GDM1 (cell line): Measurements from ENCODE around the gene CAPZA3.
"Not testable (repeated sequence)": the region's sequence is repeated elsewhere in the genome, so short reads cannot be mapped to it uniquely, and the experiment has no call there.

Source experiments
- DNase-seq: peaks from one replicate; lab custom pipeline; 2025; lab: John Stamatoyannopoulos, UW

Gene CAPZA3, protein sequence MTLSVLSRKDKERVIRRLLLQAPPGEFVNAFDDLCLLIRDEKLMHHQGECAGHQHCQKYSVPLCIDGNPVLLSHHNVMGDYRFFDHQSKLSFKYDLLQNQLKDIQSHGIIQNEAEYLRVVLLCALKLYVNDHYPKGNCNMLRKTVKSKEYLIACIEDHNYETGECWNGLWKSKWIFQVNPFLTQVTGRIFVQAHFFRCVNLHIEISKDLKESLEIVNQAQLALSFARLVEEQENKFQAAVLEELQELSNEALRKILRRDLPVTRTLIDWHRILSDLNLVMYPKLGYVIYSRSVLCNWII

DNA sequence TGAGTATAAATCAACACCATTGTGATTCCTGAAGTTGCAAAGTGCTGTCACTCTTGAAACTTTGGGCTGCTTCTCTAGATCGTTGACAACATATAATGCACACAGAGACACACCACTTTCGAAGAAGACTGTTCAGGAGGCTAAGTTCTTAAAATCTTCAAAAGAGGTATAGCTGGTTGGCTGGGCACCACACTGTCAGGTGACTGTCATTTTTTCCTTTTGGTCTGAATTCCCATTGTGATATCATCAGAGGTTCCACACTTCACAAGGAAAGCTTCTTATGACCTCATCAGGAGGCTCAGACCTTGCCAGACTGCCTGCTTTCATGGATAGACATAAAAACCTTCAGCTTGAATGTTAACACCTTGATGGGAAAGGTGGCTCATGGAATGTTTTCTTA is at the start of gene CAPZA3, which contains the start of gene PLCZ1:
CAPZA3 (plus strand) TSS at position 301 of the 400 bp plus-strand sequence. CDS start 150 bp downstream, outside the sequence.
PLCZ1 (minus strand) TSS at position 194 of the 400 bp plus-strand sequence. CDS start 641 bp downstream, outside the sequence.
- DNase-seq = no peak

DNA sequence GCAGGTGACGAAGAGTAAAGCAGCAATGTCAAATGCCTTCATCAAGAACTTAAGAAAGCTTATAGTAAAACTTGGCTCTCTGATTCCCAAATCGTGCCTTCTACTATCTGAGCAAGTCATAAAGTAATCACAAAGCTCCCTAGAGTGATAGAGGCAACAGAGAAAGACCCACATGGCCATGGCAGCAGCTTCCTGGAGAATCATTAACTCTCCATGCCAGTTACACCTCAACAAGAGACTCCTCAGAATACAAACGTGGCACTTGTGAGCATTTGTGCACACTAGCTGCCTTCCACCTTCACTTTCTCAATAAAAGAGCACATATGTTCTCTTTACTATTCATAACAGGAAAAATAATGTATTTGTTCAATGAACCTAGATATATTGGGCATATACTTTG is 48.1 kb upstream of the CAPZA3 start:
- no peak for DNase-seq

DNA sequence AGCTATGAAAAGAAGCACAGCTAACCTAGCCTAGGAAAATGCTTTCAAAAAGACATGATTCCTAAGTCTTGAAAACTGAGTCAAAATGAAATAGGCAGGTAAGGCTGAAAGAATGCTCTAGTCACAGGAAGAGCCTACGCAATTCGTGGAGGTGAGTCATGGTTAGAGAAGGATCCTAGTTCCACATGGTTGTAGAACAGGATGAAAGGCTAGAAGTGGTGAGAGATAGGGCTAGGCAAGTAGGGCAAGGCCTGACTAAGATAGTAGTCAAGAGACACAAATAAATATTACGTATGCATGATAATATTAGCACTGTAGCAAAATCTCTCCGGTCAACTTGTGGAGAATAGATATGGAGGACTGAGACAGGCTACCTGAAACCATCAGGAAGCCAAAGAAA is 47.3 kb upstream of the CAPZA3 start:
- no peak for DNase-seq

DNA sequence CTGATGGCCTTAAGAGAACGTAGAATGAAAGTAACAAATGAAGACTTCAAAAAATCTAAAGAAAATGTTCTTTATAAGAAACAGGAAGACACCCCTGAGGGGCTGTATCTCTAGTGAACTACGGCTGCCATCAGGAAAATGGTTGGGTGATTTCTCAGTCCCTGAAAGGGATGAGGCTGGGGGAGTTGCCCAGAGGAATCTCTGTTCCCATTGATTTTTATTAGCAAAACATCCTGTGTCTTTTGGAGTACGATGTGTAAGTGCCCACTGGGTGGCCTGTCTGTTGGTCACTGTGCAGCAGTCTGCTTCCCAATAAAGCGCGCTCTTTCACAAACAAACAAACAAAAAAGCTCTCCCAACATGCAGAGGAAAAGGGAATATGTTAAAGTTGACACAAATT is 43.9 kb upstream of the CAPZA3 start:
- DNase-seq = not testable (repeated sequence)

DNA sequence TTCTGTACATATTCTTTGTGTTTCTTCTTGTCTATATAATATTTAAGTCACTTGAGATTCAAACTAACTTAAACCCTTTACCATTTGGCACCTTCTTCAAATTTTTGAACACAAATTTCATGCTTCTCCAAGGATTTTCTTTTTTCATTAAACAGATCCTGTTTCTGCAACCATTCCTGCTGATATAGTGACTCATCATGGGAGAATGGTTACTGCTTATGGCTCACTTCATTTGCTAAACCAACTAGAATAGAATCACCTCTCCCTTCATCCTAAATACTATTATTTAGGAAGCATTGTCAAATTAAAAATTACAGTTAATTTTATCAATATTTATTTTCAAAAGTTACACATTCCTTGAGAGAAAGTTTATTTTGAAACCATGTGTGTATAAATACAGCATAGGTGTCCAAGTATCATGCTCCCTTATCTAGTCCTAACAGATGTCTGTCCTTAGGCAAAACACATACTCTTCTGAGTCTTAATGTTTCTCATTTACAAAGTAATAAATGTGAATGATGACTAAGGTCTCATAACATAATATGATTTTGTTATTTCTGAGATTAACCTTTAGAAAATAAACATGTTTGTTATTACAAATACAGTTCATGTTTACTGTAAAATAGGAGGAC is 40.8 kb upstream of the CAPZA3 start:
- DNase-seq = no peak

DNA sequence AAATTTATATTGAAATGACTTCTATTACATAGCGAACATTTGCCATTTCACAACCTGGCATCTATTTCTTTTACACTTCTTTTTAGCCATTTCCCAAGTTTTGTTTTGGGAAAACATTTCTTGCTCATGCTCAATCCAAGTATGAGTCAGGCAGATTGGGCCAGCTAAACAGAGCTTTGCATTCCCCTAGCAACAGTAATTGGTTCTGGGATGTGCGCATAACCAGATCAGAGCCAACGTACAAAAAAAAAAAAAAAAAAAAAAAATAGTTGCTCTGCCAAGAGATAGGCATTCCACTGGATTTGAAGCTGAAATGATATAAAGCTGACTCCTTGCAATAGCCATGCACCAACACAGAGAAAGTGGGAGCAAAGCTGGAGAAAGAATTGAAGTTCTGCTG is 37.6 kb upstream of the CAPZA3 start:
- no peak for DNase-seq

DNA sequence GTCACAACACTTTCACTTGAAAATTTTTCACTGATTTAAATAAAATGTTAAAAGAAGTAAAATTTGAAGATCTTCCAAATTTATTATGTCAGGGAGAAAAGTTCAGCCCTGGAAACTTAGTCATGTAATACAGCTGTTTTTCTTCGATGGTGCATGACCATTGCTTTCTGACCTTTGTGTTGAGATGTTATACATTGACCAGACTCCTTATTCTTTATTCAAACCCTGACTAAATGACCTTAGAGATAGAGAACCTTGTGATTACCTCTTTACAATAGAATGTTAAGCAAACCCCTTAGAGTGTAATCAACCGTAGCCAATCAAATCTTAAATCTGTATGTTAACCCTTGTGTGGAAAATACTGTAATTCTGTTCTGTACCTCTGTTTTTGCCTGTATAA is 34.6 kb upstream of the CAPZA3 start:
- no peak for DNase-seq

DNA sequence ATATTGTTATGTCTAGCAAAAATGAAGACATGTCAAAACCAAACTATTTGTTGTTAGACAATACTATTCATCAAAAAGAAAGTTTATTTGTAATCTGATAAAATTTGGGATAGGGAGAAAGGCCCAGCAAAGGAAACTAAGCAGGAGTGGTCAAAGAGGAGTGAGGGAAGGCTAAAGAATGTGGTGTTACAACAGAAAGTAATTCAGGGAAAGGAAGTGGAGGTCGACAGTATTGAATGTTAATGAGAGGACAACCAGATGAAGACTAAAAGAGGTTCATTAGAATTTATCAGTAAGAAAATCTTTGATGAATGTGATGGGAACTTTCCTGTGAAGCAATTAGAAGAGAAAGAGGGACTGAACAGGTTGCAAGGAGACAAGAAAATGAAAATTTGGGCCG is 34.0 kb upstream of the CAPZA3 start:
- DNase-seq = no peak

DNA sequence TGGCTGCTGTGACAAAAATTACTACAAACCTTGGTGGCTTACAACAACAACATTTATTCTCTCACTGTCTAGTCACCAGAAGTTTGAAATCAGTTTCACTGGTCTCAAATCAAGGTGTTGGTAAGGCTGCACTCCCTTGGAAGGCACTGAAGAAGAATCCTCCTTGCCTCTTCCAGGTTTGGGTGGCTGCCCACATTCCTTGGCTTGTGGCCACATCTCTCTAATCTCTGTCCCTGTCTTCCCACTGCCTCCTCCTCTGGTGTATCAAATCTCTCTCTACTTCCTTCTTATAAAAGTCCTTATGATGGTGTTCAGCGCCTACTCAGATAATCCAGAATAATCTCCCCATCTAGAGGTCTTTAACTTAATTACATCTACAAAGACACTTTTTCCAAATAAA is 31.1 kb upstream of the CAPZA3 start:
- DNase-seq = no peak

DNA sequence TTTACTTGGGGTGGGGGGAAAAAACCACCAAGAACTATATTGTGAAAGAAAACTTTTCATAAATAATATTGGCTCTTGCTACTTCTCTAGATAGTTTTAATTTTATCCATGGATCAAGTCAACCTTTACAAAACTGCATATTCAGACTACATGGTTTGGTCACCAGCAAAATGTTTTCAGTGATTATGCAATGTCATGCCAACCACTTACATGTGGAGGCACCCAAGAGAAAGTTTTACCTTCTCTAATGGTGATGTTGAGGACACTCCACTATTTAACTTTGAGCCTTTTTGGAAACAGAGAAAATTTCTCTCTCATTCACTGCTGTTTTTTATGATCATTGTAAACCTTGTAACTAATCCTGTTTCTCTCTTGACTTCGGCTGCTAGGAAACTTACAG is 21.7 kb upstream of the CAPZA3 start:
- DNase-seq = no peak

DNA sequence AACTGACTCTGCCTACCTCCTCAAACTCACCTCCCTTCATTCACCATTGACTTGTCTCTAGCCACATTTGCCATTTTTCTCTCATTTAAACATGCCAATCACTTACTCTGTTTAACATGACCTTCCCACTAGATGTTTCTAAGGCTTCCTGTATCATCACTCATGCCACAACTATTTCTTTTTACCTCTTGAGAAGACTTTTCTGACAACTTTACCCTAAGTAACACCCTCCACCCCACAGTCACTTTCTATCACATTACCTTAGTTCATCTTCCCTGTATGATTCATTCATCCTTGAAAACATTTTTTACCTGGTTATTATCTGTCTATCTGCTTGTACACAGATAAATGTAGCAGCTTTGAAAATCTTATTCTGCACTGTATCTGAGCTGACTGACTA is 19.5 kb upstream of the CAPZA3 start:
- DNase-seq = no peak

DNA sequence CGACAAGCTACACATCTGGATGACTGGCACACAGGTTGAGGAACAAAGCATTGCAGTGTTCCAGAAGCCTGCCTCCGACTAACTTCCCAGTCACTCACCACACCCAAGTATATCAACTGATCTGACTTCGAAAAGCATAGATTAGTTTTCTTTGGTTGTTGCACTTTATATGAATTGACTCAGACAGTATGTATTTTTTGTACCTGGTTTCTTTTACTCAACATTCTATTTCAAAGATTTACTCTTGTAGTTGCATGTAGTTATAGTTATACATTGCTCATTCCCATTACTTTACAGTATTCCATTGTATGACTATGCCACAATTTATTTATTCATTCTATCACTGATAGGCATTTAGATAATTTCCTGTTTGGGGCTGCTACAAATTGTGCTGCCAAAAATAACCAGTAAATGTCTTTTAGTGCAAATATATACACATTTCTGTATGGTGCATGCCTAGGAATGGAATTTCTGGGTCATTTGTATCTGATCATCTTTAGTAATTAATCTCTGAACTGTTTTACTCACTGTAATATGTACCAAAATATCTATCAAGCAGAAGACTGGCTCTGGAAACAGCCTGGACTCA is 17.9 kb upstream of the CAPZA3 start:
- no peak for DNase-seq

DNA sequence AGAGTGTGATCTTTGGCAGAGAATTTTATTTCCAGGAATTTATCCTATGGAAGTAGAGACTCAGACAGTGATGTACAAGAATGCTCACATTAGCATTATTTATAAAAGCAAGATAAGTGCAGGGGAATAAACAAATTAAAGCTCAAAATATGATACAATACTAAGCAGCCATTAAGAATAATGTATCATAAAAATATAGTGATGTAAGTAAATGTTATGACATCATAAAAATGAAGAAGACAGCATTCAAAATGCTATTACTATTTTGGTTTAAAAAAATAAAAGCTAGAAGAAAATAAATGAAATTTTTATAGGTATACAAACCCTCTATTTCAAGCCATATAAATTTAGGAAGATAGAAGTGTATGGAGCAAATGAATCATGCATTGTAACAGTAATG is 17.2 kb upstream of the CAPZA3 start:
- no peak for DNase-seq

DNA sequence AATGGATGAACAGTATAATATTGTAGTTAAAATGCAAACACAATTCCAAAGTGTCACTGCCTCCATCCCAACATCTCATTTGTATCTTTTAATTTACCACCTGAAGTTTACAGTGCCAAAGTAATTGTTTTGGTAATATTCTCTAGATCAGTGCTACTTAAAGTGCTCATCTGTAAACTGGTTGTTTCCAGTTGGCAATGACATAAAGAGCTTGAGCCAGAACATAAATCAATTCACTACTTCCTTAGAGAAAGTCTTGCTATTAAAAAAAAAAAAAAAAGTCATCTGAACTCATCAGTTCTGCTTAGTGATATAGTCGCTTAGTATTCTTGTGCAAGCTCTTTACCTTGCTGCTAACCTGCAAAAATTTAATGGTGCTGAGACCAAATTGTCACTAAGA is 16.5 kb upstream of the CAPZA3 start:
- DNase-seq = no peak

DNA sequence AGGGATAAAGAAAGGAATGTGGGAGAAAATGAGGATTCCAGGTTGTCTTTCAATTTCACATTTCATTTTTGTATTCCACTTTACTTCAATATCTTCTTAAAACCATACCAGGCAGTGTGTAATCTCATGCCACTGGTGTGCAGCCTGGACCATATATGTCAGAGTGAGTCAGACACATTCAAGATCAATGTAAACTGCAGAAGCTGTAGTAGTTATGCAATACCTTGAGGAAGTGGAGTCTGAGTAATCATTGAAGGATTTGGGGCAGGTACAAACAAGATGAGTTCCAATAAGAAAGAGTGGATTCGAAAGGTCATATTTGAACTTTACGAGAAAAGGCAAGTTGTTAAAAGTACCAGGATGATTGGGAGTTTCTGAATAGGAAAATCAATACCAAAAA is 14.2 kb upstream of the CAPZA3 start:
- DNase-seq = no peak

DNA sequence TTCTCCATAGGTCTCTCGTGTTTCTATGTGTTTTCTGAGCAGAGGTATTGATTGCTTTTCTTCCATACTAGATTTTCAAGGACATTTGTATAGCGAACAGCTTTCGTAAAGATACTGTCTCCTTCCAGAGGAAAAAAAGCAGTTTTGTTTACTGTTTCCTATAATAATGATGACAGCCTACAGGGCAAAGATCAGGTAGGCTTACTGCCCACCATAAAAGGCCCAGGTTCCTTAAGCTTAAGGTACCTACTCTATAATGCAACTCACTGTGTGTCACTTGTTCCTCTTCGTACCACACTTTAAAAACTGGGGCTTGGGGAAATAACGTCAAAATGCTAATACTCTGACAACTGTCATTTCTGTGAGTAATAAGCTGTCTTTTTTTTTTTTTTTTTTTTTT is 6.8 kb upstream of the CAPZA3 start:
- no peak for DNase-seq

DNA sequence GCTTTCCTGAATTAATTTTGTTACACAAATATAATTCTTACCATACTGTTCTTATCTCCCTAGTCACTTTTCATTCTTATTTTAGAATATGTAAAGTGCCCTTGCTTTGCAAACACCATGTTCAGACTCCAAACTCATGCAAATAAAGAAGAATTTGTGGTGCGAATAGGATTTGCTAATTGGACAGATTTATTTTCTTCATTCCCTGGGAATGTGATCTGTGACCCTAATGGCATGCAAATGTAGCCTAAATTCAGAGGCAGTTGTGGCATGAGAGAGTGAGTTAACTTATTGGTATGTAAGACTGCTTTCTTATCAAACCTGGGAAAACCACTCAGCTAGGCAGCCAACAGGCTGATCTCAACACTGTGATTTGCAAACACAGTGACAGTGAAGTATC is 10.0 kb downstream of the CAPZA3 start:
- DNase-seq = no peak

DNA sequence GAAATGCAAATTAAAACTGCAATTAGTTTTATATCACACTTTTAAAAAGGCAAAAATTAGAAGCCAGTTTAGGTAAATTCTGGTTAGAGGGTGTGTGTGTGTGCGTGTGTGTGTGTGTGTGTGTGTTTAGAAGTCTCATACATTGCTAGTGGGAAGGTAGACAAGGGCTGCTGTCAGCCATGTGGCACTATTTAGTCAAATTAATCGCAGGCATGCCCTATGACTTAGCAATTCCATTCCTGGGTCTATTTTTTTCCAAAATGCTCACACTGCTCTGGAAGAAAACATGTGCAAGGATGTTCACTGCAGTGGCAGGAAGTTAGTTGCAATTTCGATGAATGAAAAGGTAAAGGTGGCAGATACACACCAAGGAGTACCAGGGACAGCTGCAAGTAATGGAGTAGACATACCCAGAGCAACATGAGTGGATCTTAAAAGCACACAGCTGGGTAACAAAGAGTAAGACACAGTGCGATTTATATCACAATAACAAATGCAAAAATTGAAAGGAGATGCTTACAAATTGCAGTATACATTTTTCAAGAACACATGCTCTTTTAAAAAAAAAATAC is 11.6 kb downstream of the CAPZA3 start:
- DNase-seq = no peak

DNA sequence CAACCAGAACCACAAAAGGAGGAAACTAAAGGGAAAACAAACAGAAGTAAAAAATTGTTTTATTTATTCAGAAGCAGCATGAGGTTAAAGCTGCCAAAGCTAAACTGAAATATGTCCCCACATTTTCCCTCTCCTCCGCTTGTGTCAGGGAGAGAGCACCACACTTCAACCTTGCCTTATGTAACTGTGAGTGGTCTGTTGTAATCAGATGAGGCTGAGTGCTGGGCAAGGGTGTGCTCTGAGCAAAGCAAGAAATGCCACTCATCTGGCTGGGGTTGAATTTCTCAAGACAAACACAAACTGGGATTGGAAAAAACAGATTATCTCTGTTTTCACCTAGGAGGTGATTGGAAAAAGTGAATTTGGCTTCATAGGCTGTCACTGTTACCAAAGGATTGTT is 12.2 kb downstream of the CAPZA3 start:
- no peak for DNase-seq

DNA sequence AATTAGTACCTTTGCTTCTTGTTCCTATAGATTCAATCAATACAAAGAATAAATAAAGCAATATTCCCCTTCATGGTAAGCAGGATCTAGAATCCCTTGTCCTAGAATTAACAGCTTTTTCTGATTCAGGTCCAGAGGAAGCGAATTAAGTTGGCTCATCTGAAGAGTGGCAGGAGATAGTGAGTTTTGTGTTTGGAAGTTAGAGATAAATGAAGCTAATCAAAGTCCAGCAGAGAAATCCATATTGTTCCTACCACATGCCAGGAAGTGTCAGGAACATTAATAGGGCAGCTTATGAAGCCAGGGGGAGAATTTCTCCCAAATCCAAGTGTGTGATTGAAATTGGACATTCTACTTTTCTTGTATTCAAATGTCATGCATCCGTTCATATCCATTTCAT is 13.9 kb downstream of the CAPZA3 start:
- DNase-seq = no peak

DNA sequence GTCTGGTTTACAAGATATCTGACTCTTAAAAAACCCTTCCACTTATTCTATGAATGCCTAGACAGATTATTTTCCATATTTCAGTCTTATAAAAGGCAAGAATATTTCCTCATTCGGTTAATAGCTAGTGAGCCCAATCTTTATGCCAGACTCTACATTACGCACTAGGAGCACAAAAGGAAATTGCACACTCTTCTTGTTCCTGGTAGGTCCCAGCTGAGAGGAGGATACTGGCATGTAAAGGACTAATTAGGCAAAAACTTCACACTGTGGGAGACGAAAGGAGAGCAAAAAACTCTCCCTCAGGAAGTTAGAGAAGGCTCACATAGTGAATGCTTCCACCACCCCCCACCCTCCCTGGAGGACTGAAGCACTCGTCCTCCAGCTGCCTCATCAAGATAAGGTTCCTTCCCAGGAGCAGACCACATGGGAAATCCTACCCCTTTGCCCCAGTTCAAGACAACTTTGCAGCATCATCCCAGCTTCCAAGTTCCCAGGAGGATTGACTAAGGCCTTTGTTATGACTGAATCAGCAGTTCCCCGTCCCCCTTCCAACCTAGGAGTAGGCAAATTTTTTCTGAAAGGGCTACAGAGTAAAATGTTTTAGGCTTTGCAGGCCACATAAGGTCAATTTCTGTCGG is 14.5 kb downstream of the CAPZA3 start:
- no peak for DNase-seq

DNA sequence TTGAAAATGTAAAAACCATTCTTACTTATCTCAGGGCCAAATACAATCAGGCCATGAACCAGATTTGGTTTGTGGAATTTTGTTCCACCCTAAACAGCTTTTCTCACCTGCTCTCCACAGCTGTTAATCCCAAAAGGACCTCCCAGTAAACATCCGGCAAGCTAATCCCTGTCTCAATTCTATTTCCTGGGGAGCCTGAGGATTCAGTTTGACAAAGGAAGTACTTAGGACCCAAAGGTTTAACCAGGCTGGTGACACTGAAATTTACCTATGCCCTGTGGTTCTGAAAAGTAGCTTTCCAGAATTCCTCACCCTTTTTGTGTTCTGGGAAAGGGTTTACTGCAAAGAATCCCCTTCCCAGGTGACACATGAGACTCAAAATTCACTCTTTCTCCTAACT is 15.0 kb downstream of the CAPZA3 start:
- no peak for DNase-seq
